ENCODE results near the gene FSTL4. TPM values are rescaled to one million over a fixed set of nuclear protein-coding genes. Genes with fewer than 3 reads are reported as not detected.

Gene FSTL4
- total RNA-seq, 4 donors from 2014 or later = 0.18 to 0.27 (median 0.20) TPM; not detected in 1

- Histone ChIP-seq H3K9me3 (no peaks in the 10 kb centered on the region), H3K27me3 (peaks cover 0 to 1% (median 0%) of the 10 kb centered on the region in 3 donors), H3K4me3 (no peak overlapping the region), H3K36me3 (no peaks in the 10 kb centered on the region), H3K27ac (no peak overlapping the region), H3K4me1 (no peaks in the 10 kb centered on the region)
- intact Hi-C loops (cut with DNase I; ENCODE audit: low total_unique reads) (no loop called here), in situ Hi-C loops (cut with MboI; ENCODE audit: low sequenced_read_pairs in 4 of 4) (no loop called here)
- no peak for ATAC-seq
- no peak for DNase-seq
- TF ChIP-seq POLR2A (IDR thresholded peaks at IDR 0.05) (no peak), CTCF (IDR thresholded peaks at IDR 0.05 in 4 of 5, conservative IDR thresholded peaks at IDR 0.05 in 1 of 5) (no peak)
Observed at GRCh38 chr5:133205204-133205603, 407.1 kb downstream of the FSTL4 start.

GRCh38 chr5:133203317-133204305 is 408.7 kb downstream of the FSTL4 start:
- no peaks in the 10 kb centered on the region for H3K4me1 ChIP-seq
- intact Hi-C loops (cut with DNase I; ENCODE audit: low total_unique reads) (no loop called here), in situ Hi-C loops (cut with MboI; ENCODE audit: low sequenced_read_pairs in 4 of 4) (no loop called here)
- peak overlapping the region in 1 of 4 donors; percentile 66 for H3K27ac ChIP-seq
- H3K27me3 ChIP-seq = peaks cover 0 to 2% (median 0%) of the 10 kb centered on the region in 3 donors
- H3K4me3 ChIP-seq = no peak overlapping the region
- TF ChIP-seq CTCF (IDR thresholded peaks at IDR 0.05 in 4 of 5, conservative IDR thresholded peaks at IDR 0.05 in 1 of 5) (no peak), POLR2A (IDR thresholded peaks at IDR 0.05) (no peak)
- no peaks in the 10 kb centered on the region for H3K36me3 ChIP-seq
- peak in 1 of 2 donors; percentile 46 for DNase-seq
- peak in 1 of 2 donors; percentile 92 for ATAC-seq
- H3K9me3 ChIP-seq = no peaks in the 10 kb centered on the region

GRCh38 chr5:133202066-133202665 is 410.2 kb downstream of the FSTL4 start:
- DNase-seq (no peak), ATAC-seq (no peak)
- TF ChIP-seq CTCF (IDR thresholded peaks at IDR 0.05 in 4 of 5, conservative IDR thresholded peaks at IDR 0.05 in 1 of 5) (no peak), POLR2A (IDR thresholded peaks at IDR 0.05) (no peak)
- Histone ChIP-seq H3K4me1 (no peaks in the 10 kb centered on the region), H3K27ac (no peak overlapping the region), H3K36me3 (no peaks in the 10 kb centered on the region), H3K4me3 (no peak overlapping the region), H3K27me3 (peaks cover 0 to 2% (median 0%) of the 10 kb centered on the region in 3 donors), H3K9me3 (no peaks in the 10 kb centered on the region)
- intact Hi-C loops (cut with DNase I; ENCODE audit: low total_unique reads) = no loop called here
- in situ Hi-C loops (cut with MboI; ENCODE audit: low sequenced_read_pairs in 4 of 4) = no loop called here

GRCh38 chr5:133201310-133201709 is 411.0 kb downstream of the FSTL4 start:
- in situ Hi-C loops (cut with MboI; ENCODE audit: low sequenced_read_pairs in 4 of 4) = no loop called here
- intact Hi-C loops (cut with DNase I; ENCODE audit: low total_unique reads) = no loop called here

More at GRCh38 chr5:133201310-133201709, 411.0 kb downstream of the FSTL4 start:
- H3K27ac ChIP-seq = no peak overlapping the region
- ATAC-seq (no peak), DNase-seq (no peak)
- no peaks in the 10 kb centered on the region for H3K36me3 ChIP-seq
- TF ChIP-seq CTCF (IDR thresholded peaks at IDR 0.05 in 4 of 5, conservative IDR thresholded peaks at IDR 0.05 in 1 of 5) = no peak
- no peak for TF ChIP-seq POLR2A (IDR thresholded peaks at IDR 0.05)
- no peaks in the 10 kb centered on the region for H3K9me3 ChIP-seq
- peaks cover 0 to 2% (median 0%) of the 10 kb centered on the region in 3 donors for H3K27me3 ChIP-seq
- H3K4me1 ChIP-seq = no peaks in the 10 kb centered on the region
- H3K4me3 ChIP-seq = no peak overlapping the region

Data from gastrocnemius medialis (tissue), 4 donors.